ENCODE results near the gene NRIP3.
"Not testable (repeated sequence)": the region's sequence is repeated elsewhere in the genome, so short reads cannot be mapped to it uniquely, and the experiment has no call there.

NRIP3 gene

DNA sequence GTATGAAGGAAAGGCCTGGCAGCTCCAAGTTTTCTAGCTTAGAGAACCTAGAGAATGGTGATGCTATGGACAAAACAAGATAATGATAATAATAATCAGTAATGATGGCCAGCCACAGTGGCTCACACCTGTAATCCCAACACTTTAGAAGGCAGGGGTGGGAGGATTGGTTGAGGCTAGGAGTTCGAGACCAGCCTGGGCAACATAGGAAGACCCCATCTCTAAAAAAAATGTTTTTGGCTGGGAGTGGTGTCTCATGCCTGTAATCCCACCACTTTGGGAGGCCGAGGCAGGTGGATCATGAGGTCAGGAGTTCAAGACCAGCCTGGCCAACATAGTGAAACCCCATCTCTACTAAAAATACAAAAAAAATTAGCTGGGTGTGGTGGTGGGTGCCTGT, 68.0 kb downstream of the NRIP3 start:
- H3K27ac ChIP-seq; DNase-seq (ENCODE audit: low read depth, low spot score): not testable (repeated sequence)

- no peak for DNase-seq (ENCODE audit: low read depth, low spot score)
- peak overlapping the region; percentile 40 for H3K27ac ChIP-seq
Measured at GRCh38 chr11:8934742-8935488, 68.9 kb downstream of the NRIP3 start.

DNA sequence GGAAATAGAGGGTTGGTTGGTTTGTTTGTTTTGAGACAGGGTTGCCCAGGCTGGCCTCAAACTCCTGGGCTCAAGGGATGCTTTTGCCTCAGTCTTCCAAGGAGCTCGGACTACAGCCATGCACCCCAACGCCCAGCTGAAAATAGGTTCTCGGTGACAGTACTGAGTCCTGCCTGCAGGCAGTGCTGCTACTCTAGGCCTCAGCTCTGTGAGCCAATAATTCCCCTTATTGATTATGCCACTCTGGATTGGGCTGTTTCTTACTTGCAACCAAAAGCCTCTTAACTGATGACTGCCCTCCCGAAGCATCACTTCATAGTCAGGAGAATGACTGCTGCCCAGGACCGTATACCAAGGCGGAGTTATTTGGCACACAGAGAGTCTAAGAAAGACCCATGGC, 69.9 kb downstream of the NRIP3 start:
- DNase-seq (ENCODE audit: low read depth, low spot score), result no peak
- H3K27ac ChIP-seq, result no peak overlapping the region

- H3K27ac ChIP-seq, result no peak within 1 kb of the TSS
- DNase-seq (ENCODE audit: low read depth, low spot score), result no peak
Measured at GRCh38 chr11:8932564-8933180, 71.1 kb downstream of the NRIP3 start, which contains the start of gene C11orf16. Gene C11orf16 (minus strand): TSS chr11:8932947. CDS start chr11:8932308, 639 bp downstream.
